Measurements from ENCODE around the gene VTA1. TPM values are rescaled to one million over a fixed set of nuclear protein-coding genes. Genes with fewer than 3 reads are reported as not detected.

VTA1 gene
- polyA plus RNA-seq, 1 donor from 2014 or later: 126 TPM

GRCh38 chr6:142251930-142252445, 104.9 kb downstream of the VTA1 start:
- TF ChIP-seq EP300 (conservative IDR thresholded peaks at IDR 0.05; ENCODE audit: poor library complexity, severe bottlenecking): no peak
- TF ChIP-seq POLR2AphosphoS5 (IDR thresholded peaks at IDR 0.05): no peak
- TF ChIP-seq SMC3 (conservative IDR thresholded peaks at IDR 0.05; ENCODE audit: poor library complexity): no peak
- no peak for TF ChIP-seq MXI1 (conservative IDR thresholded peaks at IDR 0.05; ENCODE audit: poor library complexity, severe bottlenecking)
- no peak for TF ChIP-seq RAD21 (conservative IDR thresholded peaks at IDR 0.05)
- no peak for TF ChIP-seq EZH2 (IDR thresholded peaks at IDR 0.05; ENCODE audit: borderline replicate concordance, insufficient read depth, low read length, poor library complexity, severe bottlenecking)
- no peak for TF ChIP-seq REST (IDR thresholded peaks at IDR 0.05; ENCODE audit: borderline replicate concordance)
- TF ChIP-seq TAF1 (IDR thresholded peaks at IDR 0.05; ENCODE audit: low read depth): no peak
- TF ChIP-seq CTCF (IDR thresholded peaks at IDR 0.05; ENCODE audit: poor library complexity, severe bottlenecking): no peak
- no peaks in the 10 kb centered on the region for H3K27me3 ChIP-seq (ENCODE audit: insufficient read depth, low read depth, low read length)
- no peak overlapping the region for H3K4me3 ChIP-seq (ENCODE audit: low read length)
- H3K9ac ChIP-seq (ENCODE audit: low read length): no peak overlapping the region
- no peak overlapping the region for H3K4me2 ChIP-seq (ENCODE audit: low read length)
- no peaks in the 10 kb centered on the region for H3K9me2 ChIP-seq (ENCODE audit: insufficient read depth, low read length)
- H2AFZ ChIP-seq (ENCODE audit: low read depth, low read length): no peak overlapping the region
- H3K36me3 ChIP-seq (ENCODE audit: insufficient read depth, low read length): no peaks in the 10 kb centered on the region
- H3K9me3 ChIP-seq (ENCODE audit: low read length): no peaks in the 10 kb centered on the region
- no peaks in the 10 kb centered on the region for H3F3A ChIP-seq (ENCODE audit: insufficient read depth, low read length, poor library complexity, severe bottlenecking)
- H4K20me1 ChIP-seq (ENCODE audit: insufficient read depth): no peaks in the 10 kb centered on the region
- no peaks in the 10 kb centered on the region for H3K79me2 ChIP-seq (replicated peaks; ENCODE audit: insufficient read depth, low read length)
- no peak overlapping the region for H3K27ac ChIP-seq (ENCODE audit: low read length)

- Histone ChIP-seq H2AFZ (ENCODE audit: low read depth, low read length) (no peak overlapping the region), H3K4me3 (ENCODE audit: low read length) (no peak overlapping the region), H3K9me2 (ENCODE audit: insufficient read depth, low read length) (no peaks in the 10 kb centered on the region), H3K27me3 (ENCODE audit: insufficient read depth, low read depth, low read length) (no peaks in the 10 kb centered on the region), H3K4me2 (ENCODE audit: low read length) (no peak overlapping the region), H3K79me2 (replicated peaks; ENCODE audit: insufficient read depth, low read length) (no peaks in the 10 kb centered on the region), H3K9ac (ENCODE audit: low read length) (no peak overlapping the region), H3K27ac (ENCODE audit: low read length) (no peak overlapping the region), H3F3A (ENCODE audit: insufficient read depth, low read length, poor library complexity, severe bottlenecking) (no peaks in the 10 kb centered on the region), H3K36me3 (ENCODE audit: insufficient read depth, low read length) (no peaks in the 10 kb centered on the region), H3K9me3 (ENCODE audit: low read length) (no peaks in the 10 kb centered on the region), H4K20me1 (ENCODE audit: insufficient read depth) (no peaks in the 10 kb centered on the region)
- TF ChIP-seq CTCF (IDR thresholded peaks at IDR 0.05; ENCODE audit: poor library complexity, severe bottlenecking) (no peak), EP300 (conservative IDR thresholded peaks at IDR 0.05; ENCODE audit: poor library complexity, severe bottlenecking) (no peak), RAD21 (conservative IDR thresholded peaks at IDR 0.05) (no peak), MXI1 (conservative IDR thresholded peaks at IDR 0.05; ENCODE audit: poor library complexity, severe bottlenecking) (no peak), TAF1 (IDR thresholded peaks at IDR 0.05; ENCODE audit: low read depth) (no peak), EZH2 (IDR thresholded peaks at IDR 0.05; ENCODE audit: borderline replicate concordance, insufficient read depth, low read length, poor library complexity, severe bottlenecking) (no peak), POLR2AphosphoS5 (IDR thresholded peaks at IDR 0.05) (no peak), REST (IDR thresholded peaks at IDR 0.05; ENCODE audit: borderline replicate concordance) (no peak), SMC3 (conservative IDR thresholded peaks at IDR 0.05; ENCODE audit: poor library complexity) (no peak)
Measured at GRCh38 chr6:142254513-142254912, 107.5 kb downstream of the VTA1 start.
